Measurements from ENCODE around the gene PDE4D.

DNA sequence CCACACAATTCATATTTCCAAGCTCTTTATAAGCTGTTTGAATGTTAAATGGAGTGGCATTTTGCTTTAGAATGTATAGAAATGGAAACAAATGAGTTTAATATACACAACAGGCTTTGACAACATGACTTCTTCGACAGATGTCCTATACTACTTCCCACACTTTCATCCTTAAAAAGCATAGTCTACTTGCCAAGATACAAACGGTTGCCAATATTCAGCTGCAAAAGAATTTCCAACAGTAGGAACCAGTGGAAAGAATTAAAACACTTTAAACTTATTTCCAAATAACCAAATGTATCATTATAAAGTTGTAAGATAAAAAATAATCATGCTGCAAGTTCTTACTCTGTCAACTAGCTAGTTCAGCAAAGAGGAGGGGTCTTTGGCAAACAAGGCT, 456.4 kb downstream of the PDE4D start:
- TF ChIP-seq, protein P1, sequence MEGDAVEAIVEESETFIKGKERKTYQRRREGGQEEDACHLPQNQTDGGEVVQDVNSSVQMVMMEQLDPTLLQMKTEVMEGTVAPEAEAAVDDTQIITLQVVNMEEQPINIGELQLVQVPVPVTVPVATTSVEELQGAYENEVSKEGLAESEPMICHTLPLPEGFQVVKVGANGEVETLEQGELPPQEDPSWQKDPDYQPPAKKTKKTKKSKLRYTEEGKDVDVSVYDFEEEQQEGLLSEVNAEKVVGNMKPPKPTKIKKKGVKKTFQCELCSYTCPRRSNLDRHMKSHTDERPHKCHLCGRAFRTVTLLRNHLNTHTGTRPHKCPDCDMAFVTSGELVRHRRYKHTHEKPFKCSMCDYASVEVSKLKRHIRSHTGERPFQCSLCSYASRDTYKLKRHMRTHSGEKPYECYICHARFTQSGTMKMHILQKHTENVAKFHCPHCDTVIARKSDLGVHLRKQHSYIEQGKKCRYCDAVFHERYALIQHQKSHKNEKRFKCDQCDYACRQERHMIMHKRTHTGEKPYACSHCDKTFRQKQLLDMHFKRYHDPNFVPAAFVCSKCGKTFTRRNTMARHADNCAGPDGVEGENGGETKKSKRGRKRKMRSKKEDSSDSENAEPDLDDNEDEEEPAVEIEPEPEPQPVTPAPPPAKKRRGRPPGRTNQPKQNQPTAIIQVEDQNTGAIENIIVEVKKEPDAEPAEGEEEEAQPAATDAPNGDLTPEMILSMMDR (IDR thresholded peaks at IDR 0.05; ENCODE audit: insufficient read depth, low read length), result no peak
- no peak for TF ChIP-seq POLR2AphosphoS5 (IDR thresholded peaks at IDR 0.05; ENCODE audit: low read depth)
- TF ChIP-seq, protein P2, sequence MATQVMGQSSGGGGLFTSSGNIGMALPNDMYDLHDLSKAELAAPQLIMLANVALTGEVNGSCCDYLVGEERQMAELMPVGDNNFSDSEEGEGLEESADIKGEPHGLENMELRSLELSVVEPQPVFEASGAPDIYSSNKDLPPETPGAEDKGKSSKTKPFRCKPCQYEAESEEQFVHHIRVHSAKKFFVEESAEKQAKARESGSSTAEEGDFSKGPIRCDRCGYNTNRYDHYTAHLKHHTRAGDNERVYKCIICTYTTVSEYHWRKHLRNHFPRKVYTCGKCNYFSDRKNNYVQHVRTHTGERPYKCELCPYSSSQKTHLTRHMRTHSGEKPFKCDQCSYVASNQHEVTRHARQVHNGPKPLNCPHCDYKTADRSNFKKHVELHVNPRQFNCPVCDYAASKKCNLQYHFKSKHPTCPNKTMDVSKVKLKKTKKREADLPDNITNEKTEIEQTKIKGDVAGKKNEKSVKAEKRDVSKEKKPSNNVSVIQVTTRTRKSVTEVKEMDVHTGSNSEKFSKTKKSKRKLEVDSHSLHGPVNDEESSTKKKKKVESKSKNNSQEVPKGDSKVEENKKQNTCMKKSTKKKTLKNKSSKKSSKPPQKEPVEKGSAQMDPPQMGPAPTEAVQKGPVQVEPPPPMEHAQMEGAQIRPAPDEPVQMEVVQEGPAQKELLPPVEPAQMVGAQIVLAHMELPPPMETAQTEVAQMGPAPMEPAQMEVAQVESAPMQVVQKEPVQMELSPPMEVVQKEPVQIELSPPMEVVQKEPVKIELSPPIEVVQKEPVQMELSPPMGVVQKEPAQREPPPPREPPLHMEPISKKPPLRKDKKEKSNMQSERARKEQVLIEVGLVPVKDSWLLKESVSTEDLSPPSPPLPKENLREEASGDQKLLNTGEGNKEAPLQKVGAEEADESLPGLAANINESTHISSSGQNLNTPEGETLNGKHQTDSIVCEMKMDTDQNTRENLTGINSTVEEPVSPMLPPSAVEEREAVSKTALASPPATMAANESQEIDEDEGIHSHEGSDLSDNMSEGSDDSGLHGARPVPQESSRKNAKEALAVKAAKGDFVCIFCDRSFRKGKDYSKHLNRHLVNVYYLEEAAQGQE (IDR thresholded peaks at IDR 0.05; ENCODE audit: insufficient replicate concordance, low read depth), result no peak
